Measurements from ENCODE around the gene MRPS33. TPM values are rescaled to one million over a fixed set of nuclear protein-coding genes. Genes with fewer than 3 reads are reported as not detected.

The MRPS33 gene
- total and polyA plus RNA-seq, 2 donors (not counting 3 experiments of a cell fraction or from before 2014, with no cell fraction given) = 13.5 to 34.1 TPM

GRCh38 chr7:140966561-140967233, 48.1 kb downstream of the MRPS33 start:
- Histone ChIP-seq H4K20me1 (replicated peaks; ENCODE audit: control insufficient read depth, extremely low read depth, insufficient read depth, low read length) (no peaks in the 10 kb centered on the region), H3K27ac (ENCODE audit: insufficient read depth, low read depth, low read length) (no peak overlapping the region), H3K4me1 (ENCODE audit: control insufficient read depth, extremely low read depth, insufficient read depth, low read length) (no peaks in the 10 kb centered on the region), H3K9me1 (replicated peaks; ENCODE audit: control insufficient read depth, extremely low read depth, insufficient read depth, low read length) (no peaks in the 10 kb centered on the region), H3K79me2 (ENCODE audit: control insufficient read depth, insufficient read depth, low read length) (no peaks in the 10 kb centered on the region), H3K9ac (replicated peaks; ENCODE audit: extremely low read depth, insufficient read depth, low read length) (no peak overlapping the region), H3K9me3 (replicated peaks; ENCODE audit: control insufficient read depth, insufficient read depth, low read length) (no peaks in the 10 kb centered on the region), H3K4me2 (ENCODE audit: insufficient read depth, low read length) (no peak overlapping the region), H3K4me3 (replicated peaks in 1 of 3; ENCODE audit: insufficient read depth in 1 of 3, low read depth in 1 of 3, low read length in 3 of 3) (no peak overlapping the region), H3K36me3 (ENCODE audit: control insufficient read depth in 2 of 2, extremely low read depth in 1 of 2, insufficient read depth in 2 of 2, low read length in 2 of 2) (no peaks in the 10 kb centered on the region), H2AFZ (ENCODE audit: low read depth, low read length) (no peak overlapping the region), H3K27me3 (ENCODE audit: control insufficient read depth in 2 of 2, insufficient read depth in 2 of 2, low read length in 2 of 2) (peaks cover 0 to 3% of the 10 kb centered on the region in 2 experiments)
- dilution Hi-C loops (cut with MboI; ENCODE audit: extremely low pct_ligation_motif_present, low sequenced_read_pairs) = no loop called here
- intact Hi-C loops (cut with micrococcal nuclease) = no loop called here
- DNase-seq (ENCODE audit: low read depth, low spot score) (no peak), FAIRE-seq (no peak)
- ChIA-PET POLR2A (no interaction called here), CTCF (interaction anchor here (0.6 kb wide), 1 partner anchor 486 kb away, joined by 3 read pairs; no protein-coding TSS in a partner anchor)
- no TSS peak for BruUV-seq (replicated peaks)
- TF ChIP-seq, protein P1, sequence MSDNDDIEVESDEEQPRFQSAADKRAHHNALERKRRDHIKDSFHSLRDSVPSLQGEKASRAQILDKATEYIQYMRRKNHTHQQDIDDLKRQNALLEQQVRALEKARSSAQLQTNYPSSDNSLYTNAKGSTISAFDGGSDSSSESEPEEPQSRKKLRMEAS (IDR thresholded peaks at IDR 0.05; ENCODE audit: insufficient read depth, insufficient read length) = no peak
- TF ChIP-seq MYC (IDR thresholded peaks at IDR 0.05; ENCODE audit: low read depth, low read length) (no peak), EZH2 (IDR thresholded peaks at IDR 0.05; ENCODE audit: borderline replicate concordance, low read depth, low read length, severe bottlenecking) (no peak), GATA2 (IDR thresholded peaks at IDR 0.05; ENCODE audit: insufficient read depth, insufficient read length, low read depth, low read length) (no peak), FOS (IDR thresholded peaks at IDR 0.05; ENCODE audit: borderline replicate concordance, insufficient read depth, low read length) (no peak), POLR2AphosphoS5 (IDR thresholded peaks at IDR 0.05; ENCODE audit: insufficient read depth, low read depth, low read length) (no peak), JUN (IDR thresholded peaks at IDR 0.05; ENCODE audit: borderline replicate concordance, insufficient read depth, insufficient read length, low read depth) (no peak), POLR2A (IDR thresholded peaks at IDR 0.05; ENCODE audit: low read depth, low read length) (no peak)
- TF ChIP-seq, protein P2, sequence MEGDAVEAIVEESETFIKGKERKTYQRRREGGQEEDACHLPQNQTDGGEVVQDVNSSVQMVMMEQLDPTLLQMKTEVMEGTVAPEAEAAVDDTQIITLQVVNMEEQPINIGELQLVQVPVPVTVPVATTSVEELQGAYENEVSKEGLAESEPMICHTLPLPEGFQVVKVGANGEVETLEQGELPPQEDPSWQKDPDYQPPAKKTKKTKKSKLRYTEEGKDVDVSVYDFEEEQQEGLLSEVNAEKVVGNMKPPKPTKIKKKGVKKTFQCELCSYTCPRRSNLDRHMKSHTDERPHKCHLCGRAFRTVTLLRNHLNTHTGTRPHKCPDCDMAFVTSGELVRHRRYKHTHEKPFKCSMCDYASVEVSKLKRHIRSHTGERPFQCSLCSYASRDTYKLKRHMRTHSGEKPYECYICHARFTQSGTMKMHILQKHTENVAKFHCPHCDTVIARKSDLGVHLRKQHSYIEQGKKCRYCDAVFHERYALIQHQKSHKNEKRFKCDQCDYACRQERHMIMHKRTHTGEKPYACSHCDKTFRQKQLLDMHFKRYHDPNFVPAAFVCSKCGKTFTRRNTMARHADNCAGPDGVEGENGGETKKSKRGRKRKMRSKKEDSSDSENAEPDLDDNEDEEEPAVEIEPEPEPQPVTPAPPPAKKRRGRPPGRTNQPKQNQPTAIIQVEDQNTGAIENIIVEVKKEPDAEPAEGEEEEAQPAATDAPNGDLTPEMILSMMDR (IDR thresholded peaks at IDR 0.05; ENCODE audit: extremely low read depth in 1 of 2, insufficient read depth in 1 of 2, low read depth in 1 of 2, low read length in 2 of 2) = no peak

Data from endothelial cell of umbilical vein (primary cell).